Tibial nerve (tissue), 3 donors: Measurements from ENCODE around the gene NRXN3.

Experiments used
- POLR2A ChIP-seq, 2 donors: fragments of 450-650 bp; IDR thresholded peaks; one replicate each; pipeline ENCODE4 v1.6.1; 2017; ENCODE audit warnings: antibody characterized with exemption in 2 of 2, mild to moderate bottlenecking in 2 of 2, moderate library complexity in 2 of 2
- TF ChIP-seq, protein P1 (sequence below), 5 experiments: fragments of 200-600 bp in 3 of 5; fragments of 450-650 bp in 2 of 5; sonication (generic) in 3 of 5; IDR thresholded peaks; one replicate each; pipeline ENCODE4 v1.5.1; 2016 to 2019; ENCODE audit warnings: antibody characterized with exemption in 5 of 5, mild to moderate bottlenecking in 3 of 5, moderate library complexity in 2 of 5

DNA sequence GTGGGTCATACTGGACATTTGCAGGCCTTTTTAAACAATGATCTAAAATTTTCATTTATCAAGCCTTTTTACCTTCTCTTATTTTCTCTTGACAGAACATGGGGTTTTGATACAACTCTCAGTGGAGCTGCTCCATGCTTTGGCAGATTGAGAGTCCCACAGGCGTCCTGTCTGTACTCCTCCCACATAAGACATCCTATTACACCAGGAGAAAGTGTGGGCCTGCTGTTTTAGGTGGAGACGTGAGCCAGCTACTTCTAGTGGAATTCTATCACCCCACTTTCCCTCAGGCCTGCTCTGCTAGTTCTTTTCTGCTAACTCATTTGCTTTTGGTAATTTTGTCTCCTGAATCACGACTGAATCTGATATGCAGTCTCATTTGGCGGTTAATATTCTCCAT, 33.5 kb upstream of the NRXN3 start:
- TF ChIP-seq, protein P1, sequence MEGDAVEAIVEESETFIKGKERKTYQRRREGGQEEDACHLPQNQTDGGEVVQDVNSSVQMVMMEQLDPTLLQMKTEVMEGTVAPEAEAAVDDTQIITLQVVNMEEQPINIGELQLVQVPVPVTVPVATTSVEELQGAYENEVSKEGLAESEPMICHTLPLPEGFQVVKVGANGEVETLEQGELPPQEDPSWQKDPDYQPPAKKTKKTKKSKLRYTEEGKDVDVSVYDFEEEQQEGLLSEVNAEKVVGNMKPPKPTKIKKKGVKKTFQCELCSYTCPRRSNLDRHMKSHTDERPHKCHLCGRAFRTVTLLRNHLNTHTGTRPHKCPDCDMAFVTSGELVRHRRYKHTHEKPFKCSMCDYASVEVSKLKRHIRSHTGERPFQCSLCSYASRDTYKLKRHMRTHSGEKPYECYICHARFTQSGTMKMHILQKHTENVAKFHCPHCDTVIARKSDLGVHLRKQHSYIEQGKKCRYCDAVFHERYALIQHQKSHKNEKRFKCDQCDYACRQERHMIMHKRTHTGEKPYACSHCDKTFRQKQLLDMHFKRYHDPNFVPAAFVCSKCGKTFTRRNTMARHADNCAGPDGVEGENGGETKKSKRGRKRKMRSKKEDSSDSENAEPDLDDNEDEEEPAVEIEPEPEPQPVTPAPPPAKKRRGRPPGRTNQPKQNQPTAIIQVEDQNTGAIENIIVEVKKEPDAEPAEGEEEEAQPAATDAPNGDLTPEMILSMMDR (IDR thresholded peaks at IDR 0.05): no peak
- no peak for TF ChIP-seq POLR2A (IDR thresholded peaks at IDR 0.05)
